Ramos (cell line): ENCODE data around the gene ARFRP1.
"Not testable (repeated sequence)": the region's sequence is repeated elsewhere in the genome, so short reads cannot be mapped to it uniquely, and the experiment has no call there.

Experiments
- in situ Hi-C: fragments of 300-500 bp; cut with MboI; formaldehyde crosslinking; loops from one replicate; pipeline ENCODE4 v1.14.3; 2022; ENCODE audit warnings: low sequenced_read_pairs; ENCODE audit not compliant: unreplicated experiment

The ARFRP1 gene

DNA sequence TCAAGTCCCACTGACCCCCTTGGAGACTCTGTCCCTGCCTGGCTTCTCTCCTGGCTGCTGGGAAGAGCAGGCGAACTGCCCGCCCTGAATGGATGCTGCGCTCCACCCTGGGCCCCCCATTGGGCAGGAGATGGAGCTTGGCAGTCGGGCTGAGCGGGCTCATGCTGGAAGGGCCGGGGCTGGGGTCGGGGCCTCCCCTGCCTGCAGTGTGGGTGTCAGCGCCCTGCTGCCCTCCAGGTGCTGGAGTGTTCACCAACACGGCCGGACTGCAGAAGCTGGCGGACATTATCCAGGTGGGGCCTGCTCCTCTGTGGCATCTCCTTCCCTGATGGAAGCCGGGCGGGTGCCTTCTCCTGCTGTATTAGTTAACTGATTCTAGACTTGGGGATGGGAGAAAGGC is 27.3 kb downstream of the ARFRP1 start:
- in situ Hi-C loops = no loop called here

DNA sequence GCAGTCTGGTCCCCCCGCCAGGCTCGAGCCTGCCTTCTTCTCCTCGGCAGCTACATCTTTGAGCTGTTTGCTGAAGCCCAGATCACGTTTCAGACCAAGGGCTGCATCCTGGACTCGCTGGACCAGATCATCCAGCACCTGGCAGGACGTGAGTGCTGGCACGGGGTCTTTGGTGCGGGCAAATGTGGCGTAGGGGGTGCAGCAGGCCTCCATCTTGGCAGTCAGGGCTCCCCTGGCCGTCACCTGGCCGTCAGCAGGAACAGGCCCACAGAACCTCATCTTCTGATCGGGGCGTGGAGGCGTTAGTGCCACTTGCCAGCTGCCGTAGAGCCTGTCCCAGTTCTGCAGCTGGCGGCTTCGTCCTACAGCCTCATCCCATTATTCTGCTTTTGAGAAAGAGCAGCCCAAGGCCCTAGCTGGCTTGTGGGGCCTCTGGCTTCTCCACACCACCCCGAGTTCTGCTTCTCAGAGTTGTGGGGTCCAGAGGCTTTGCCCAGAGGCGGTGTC is 27.9 kb downstream of the ARFRP1 start:
- in situ Hi-C loops = no loop called here

DNA sequence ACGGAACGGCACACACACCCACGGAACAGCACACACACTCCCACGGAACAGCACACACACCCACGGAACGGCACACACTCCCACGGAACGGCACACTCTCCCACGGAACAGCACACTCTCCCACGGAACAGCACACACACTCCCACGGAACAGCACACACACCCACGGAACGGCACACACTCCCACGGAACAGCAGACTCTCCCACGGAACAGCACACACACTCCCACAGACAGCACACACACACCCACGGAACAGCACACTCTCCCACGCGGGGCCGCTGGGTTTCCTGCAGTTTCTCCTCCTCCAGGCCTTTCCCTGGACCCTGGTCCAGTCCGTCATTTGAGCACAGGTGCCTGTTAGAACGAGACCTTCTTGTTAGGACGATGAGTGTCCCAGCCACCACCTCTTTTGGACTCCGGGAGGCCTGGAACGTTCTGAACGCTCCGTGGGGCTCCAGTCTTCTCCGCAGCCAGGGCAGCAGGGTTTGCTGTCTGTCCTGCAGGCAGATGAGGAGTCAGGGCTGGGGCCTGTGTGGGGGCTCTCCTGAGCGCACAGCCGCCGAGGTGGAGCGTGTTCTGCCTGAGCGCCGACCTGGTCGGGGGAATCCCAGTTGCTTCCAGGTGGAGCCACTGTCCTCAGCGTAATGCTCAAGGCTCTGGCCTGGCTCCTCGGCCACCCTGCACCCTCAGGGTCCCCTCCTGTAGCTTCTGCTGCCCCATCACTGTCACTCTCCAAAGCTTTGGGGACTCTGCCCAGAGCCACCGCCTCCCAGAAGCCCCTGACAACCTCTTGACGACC is 28.9 kb downstream of the ARFRP1 start:
- in situ Hi-C loops = no loop called here

DNA sequence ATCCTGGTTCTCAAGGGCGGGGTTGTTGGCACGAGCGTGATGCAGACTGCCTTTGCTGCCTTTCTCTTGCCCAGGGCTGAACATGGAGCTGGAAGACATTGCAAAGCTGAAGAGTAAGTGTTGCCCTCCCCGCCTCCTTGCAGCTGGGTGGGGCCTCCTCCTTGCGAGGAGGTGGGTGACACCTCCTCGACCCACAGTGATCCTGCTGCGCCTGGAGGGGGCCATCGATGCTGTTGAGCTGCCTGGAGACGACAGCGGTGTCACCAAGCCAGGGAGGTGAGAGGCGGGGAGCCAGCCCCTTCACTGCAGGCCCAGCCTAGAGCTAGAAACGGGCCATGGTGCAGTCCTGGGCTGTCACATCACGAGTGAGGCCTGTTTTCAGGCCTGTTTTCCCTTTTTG is 29.7 kb downstream of the ARFRP1 start:
- in situ Hi-C loops = no loop called here

DNA sequence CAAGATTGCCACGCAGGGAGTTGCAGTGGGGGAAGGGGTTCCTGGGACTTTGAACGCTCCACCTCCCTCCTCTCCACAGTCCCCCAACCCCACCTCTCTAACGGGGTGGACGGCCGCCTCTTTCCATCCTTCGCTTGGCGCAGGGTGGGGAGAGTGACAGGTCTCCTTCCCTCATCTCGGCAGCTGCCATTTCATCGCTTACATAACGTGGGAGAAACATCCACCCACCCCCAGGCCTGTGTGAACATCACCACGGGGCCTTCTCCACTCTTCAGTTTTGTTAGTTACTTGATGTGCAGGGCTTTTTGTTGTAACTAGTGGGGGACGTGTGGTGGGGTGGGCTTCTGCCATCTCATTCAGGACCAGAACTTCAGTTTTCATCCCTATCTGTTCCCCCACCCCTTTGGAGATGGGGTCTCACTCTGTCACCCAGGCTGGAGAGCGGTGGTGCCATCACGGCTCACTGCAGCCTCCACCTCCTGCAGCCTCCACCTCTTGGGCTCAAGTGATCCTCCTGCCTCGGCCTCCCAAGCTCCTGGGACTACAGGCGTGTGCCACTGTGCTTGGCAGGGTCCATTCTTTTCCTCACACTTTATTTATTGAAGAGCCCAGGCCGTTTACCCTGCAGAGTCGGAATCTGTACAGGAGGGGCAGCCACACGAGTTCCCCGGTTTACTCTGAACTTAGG is 32.0 kb downstream of the ARFRP1 start:
- in situ Hi-C loops = no loop called here

DNA sequence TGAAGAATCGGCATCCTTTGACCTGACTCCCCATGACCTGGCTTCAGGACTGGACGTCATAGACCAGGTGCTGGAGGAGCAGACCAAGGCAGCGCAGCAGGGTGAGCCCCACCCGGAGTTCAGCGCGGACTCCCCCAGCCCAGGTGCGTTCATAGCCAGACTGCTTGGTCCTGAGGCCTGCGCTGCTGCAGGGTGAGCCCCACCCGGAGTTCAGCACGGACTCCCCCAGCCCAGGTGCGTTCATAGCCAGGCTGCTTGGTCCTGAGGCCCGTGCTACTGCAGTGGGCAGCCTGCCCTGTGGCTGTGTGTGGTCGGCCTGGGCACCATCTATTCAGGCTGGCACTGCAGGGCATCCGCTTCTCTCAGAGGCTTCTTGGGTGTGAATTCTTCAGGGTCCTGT is 33.8 kb downstream of the ARFRP1 start:
- in situ Hi-C loops = no loop called here

DNA sequence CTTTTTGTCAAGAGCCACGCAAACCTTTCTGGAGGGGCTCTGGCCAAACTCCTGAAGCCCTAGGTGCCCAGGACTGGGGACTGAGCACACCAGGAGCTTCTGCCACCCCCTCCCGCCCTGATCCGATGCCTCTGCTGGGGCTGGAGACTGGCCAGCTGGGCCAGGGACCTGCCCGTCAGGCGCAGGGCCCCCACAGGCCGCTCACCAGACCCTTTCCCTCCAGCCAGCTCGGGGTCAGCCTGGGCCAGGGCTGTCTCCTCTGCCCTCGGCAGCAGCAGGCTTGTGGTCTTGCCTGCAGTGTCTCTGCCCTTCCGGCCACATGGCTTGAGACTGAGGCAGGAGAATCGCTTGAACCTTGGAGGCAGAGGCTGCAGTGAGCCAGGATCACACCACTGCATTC is 35.1 kb downstream of the ARFRP1 start:
- in situ Hi-C loops = no loop called here

DNA sequence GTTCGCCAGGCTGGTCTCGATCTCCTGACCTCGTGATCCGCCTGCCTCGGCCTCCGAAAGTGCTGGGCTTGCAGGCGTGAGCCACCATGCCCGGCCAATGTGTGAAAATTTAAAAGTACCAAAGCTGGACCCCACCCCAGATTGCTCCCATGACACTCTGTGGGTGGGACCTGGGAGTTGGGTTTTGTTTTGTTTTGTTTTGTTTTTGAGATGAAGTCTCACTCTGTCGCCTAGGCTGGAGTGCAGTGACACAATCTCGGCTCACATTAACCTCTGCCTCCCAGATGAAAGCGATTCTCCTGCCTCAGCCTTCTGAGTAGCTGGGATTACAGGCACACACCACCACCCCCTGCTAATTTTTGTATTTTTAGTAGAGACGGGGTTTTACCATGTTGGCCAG is 36.1 kb downstream of the ARFRP1 start:
- in situ Hi-C loops = not testable (repeated sequence)

DNA sequence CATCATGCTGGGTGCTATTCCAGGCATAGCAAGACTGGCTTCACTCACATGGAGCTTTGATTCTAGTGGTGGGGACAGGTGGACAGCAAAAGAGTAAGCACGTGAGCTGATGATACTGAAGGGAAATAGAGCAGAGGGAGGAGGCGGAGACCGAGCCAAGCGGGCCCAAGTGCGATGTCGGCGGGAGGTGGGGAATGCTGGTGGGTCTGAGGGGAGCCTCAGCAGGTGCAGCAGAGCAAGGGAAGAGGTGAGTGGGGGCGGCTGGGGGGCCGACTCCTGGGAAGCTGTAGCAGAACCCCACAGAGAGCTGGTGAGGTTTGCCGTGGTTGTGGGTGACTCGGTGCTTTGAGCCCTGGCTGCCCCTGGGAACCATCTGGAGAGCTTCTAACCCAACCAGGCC is 39.4 kb downstream of the ARFRP1 start:
- in situ Hi-C loops = no loop called here

DNA sequence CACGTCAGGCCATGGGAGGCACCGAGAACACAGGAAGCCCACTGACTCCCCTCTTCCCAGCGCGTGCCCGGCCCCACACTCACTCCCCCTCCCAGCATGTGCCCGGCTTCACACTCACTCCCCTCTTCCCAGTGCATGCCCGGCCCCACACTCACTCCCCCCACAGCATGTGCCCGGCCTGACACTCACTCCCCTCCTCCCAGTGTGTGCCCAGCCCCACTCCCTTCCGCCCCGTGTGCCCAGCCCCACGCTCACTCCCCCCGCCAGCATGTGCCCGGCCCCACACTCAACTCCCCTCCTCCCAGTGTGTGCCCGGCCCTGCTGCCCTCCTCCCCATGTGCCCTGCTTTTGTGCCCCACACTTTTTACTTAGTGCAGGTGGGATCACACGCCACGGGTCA is 39.9 kb downstream of the ARFRP1 start:
- in situ Hi-C loops = no loop called here

DNA sequence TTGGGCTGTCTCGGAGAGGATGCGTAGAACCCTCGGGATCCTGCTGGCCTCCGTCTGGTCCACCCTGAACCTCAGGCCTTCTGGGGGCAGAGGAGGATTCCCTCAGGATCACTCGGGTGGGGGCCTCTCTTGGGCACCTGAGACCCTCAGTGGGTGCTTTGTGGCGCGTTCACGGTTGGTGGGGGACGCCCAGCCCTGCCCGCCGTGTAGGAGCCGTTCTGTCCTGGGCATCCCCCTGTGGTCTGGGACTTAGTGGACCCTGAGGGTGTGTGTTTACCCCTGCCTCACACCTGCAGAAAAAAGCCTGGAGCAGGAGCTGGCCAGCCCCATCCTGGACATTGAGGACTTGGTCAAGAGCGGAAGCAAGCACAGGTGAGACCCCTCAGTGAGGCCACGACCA is 42.1 kb downstream of the ARFRP1 start:
- in situ Hi-C loops = no loop called here

DNA sequence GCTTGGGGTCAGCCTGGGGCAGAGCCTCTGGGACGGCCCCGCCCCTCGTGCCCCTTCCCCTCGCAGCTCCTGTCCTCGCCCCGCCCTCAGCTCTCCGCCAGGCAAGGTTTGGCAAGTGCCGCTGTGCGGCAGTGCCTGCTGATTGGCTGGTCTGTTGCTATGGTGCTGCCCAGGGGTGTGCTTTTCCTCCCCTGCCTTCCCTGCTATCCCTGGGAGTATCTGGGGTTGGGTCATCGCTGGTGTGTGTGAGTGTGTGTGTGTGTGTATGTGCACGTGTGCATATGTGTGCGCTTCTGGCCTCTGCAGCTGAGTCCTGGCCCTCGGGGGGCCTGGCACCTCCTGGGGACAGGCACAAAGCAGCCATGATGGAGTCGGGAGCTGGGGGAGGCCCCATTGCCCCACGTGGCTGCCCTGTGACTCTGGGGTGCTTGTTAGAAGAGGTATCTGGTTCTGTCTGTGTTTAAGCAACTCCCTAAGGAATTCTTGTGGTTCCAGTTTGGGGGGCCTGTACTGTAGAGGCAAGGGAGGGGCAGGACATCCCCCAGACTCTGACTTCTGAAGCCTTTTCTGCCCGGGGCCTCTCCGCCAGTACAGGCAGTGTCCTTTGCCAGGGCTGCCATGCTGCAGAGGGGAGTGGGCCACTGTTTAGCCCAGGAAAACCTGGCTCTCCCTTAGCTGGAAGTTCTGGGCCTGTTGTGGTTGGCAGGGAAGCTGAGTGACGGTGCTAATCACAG is 42.7 kb downstream of the ARFRP1 start:
- in situ Hi-C loops = no loop called here

DNA sequence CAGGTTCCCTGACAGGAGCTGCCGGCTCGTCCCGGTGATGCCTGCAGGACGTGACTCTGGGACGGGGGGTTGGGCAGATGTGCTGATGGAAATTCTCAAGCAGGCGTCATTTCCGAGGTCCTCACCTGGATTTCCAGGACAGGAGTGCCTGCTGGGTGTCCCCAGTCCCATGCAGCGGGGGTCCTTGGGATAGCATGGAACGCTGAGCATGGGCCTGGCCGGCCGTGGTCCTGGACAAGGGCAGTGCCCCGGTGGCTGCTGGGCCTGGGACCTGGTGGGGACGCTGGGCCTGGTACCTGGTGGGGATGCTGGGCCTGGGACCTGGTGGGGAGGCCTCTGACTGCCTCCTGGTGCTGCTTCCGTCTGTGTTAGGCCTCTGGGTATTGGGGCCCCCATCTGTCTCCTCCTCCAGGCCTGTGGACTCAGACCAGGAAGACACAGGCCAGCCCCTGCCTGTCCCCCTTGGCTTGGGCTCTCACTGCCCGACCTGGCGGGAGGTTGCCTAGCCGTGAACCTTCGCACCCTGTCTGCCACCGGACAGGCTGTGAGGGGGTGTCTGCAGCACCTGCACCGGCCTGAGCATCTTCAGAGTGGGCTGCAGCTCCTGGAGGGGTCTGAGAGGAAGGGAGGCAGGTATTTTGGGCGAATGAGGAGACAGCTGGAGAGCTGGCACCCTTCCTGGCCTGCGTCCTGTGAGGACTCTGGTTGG is 43.5 kb downstream of the ARFRP1 start:
- in situ Hi-C loops = no loop called here

DNA sequence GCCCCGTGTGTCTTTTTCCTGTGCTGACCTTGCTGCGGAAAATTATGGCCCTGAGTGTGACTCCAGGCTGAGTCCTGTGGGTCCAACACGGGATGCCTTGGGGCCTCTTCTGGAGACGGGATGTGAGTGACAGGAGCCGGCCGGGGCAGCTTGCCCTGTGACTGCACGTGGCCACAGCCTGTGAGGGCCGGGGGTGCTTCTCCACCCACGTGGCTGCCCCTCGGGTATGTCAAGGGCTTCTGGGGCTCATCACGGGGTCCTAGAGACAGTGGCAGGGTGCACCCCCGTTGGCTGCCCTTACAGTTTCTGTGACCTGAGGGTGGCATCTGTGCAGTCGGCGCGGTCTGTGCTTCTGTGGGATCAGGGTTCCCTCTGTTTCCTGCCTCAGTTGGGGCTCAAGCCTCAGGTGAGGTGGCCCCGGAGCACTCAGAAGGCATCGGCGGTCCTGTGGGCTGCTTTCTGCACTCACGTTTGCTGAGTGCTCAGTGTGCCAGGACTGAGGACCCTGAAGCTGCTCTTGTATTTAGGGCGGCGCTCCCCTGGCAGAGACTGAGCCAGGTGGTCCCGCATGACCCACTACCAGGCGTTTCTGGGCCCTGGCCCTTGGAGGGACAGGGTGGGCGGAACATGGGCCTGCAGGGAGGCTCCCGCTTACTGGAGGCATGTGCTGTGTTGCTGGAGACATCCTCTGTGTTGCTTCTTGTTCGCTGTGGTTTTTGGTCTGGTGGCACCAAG is 44.3 kb downstream of the ARFRP1 start:
- in situ Hi-C loops = no loop called here

DNA sequence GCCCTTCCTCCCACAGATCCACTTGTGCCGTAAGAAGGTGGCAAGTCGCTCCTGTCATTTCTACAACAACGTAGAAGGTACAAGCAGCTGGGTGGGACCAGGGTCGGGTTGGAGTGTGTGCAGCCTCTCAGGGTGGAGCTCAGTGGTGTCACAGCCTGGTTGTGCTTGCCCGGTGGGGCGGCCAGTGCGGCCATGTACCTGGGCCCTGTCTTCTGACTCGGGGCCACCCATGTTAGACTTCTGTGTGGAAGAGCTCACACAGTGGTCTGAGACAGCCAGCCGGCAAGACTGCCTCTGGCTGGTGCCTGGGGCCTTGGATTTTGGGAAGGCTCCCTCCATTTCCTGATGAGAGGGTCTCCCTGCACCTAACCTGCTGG is 45.0 kb downstream of the ARFRP1 start:
- in situ Hi-C loops = no loop called here

DNA sequence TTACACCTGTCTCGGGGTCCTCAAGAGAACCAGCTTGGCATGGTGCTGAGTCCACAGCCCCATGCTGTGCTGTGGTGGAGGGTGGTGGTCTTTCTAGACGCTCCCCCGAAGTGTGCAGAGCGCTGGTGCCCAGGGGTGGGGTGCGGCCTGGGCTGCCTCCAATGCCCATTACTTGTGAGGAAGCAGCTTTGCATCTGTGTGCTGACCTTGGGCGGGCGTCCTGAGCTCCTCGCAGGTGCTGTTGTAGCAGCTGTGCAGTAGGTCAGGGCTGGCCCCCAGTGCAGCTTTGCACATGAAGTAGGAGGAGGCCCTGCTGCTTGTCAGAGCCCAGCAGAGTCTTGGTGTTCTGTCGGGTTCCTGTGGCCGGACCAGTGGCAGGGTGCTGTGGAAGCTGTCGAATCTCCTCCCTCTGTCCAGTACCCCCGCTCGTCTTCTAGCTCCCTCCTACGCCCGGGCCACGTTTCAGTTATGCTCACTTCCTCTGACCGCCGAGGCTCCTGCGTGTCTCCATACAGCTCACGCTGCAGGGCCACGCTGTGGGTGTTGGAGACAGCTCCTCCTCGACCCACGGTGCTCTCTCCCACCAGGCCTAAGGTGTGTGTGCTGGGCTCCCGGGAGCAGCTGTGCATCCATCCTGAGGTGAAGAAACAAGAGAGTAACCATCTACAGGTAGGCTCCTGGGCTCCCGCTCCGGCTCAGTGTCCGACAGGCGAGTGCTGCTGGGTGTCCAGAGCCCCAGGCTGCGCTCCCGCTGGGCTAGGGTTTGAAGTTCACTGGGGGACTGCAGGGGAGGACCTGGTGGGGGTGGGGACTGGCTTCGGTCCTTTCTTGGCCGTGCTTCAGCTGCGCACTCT is 45.6 kb downstream of the ARFRP1 start:
- in situ Hi-C loops = no loop called here

DNA sequence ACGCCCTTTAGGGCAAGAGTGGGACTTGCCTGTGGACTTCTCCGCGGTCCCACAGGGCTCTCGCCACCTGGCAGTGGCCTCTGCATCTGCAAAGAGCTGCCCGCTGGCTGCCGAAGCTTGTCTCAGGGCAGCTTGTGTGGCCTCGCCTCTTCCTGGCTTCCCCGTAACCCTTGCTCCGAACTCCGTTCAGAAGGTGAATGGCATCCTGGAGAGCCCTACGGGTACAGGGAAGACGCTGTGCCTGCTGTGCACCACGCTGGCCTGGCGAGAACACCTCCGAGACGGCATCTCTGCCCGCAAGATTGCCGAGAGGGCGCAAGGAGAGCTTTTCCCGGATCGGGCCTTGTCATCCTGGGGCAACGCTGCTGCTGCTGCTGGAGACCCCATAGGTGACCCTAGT is 46.7 kb downstream of the ARFRP1 start:
- in situ Hi-C loops = no loop called here

DNA sequence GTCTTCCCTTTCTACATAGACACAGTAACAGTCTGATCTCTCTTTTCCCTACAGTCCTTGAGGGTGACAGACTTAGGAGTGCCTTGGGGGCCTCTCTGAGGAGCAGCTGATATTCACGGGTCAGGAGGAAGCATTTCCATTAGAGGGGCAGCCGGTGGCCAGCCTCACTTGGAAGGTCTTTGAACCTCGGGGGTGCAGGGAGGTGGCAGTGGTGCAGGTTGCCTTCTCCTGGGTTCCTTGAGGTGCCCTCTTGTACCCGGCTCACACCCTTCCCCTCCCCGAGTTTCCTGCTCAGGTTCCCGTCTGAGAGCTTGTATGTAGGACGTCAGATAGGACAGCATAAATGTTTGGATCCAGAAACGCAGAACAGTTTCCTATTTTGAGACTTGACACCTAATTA is 47.2 kb downstream of the ARFRP1 start:
- in situ Hi-C loops = no loop called here

DNA sequence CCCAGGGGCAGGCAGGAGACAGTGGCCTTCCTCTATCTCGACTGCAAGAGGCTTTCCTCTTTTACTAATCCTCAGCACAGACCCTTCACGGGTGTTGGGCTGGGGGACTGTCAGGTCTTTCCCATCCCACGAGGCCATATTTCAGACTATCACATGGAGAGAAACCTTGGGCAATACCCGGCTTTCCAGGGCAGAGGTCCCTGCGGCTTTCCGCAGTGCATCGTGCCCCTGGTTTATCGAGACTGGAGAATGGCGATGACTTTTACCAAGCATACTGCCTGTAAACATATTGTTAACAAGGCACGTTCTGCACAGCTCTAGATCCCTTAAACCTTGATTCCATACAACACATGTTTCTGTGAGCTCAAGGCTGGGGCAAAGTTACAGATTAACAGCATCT is 47.6 kb downstream of the ARFRP1 start:
- in situ Hi-C loops = not testable (repeated sequence)
